Neural progenitor cell (in vitro differentiated cells): Measurements from ENCODE around the gene ALOX12B.

Source experiments
- CTCF ChIP-seq: fragments of 200-600 bp; sonication (generic); IDR thresholded peaks from 2 replicates; pipeline ENCODE4 v1.5.1; 2017; ENCODE audit warnings: antibody characterized with exemption, mild to moderate bottlenecking
- EZH2 ChIP-seq: fragments of 200-600 bp; sonication (generic); IDR thresholded peaks from 2 replicates; pipeline ENCODE4 v1.6.1; 2017; ENCODE audit warnings: antibody characterized with exemption, mild to moderate bottlenecking, moderate library complexity
- EZH2phosphoT487 ChIP-seq: fragments of 200-600 bp; sonication (generic); IDR thresholded peaks from 2 replicates; pipeline ENCODE4 v1.6.1; 2017; ENCODE audit warnings: antibody characterized with exemption

DNA sequence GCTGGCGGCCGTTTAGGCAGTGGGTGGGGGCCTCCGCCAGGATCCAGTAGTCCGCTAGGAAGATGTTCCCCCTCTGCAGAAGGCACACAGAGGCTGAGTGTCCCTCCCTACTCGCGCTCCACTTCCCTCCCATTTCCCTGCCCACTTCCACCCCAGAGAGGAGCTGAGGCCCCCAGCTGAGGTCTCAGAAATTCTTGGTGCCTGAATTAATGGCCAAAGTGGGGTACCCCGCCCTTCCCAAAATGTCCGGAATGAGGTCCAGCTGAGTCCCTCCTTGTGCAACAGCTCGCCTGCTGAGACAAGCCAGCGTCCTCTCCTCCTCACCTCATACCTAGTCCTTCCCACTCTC, 22.9 kb upstream of the ALOX12B start:
- TF ChIP-seq CTCF (no peak), EZH2phosphoT487 (no peak), EZH2 (peak; percentile 5)
